HepG2 (cell line): ENCODE measurements around the gene JSRP1. TPM values are rescaled to one million over a fixed set of nuclear protein-coding genes. Genes with fewer than 3 reads are reported as not detected.

Experiments
- ARNTL ChIP-seq: sonication (generic); formaldehyde crosslinking; IDR thresholded peaks from 2 replicates; pipeline ENCODE4 v1.4.0; 2020; ENCODE audit warnings: mild to moderate bottlenecking, missing genetic modification reagents
- ATAD3A ChIP-seq: sonication (generic); formaldehyde crosslinking; IDR thresholded peaks from 2 replicates; pipeline ENCODE4 v1.4.0; 2020; ENCODE audit warnings: missing genetic modification reagents
- ATF7-NPFF ChIP-seq: sonication (generic); formaldehyde crosslinking; IDR thresholded peaks from 2 replicates; pipeline ENCODE4 v1.8.1; 2023; ENCODE audit warnings: mild to moderate bottlenecking, low read depth, missing genetic modification reagents, moderate library complexity
- BRD4 ChIP-seq: sonication (generic); formaldehyde crosslinking; IDR thresholded peaks from 2 replicates; pipeline ENCODE4 v1.4.0; 2020; ENCODE audit warnings: missing genetic modification reagents
- CAMTA2 ChIP-seq: sonication (generic); formaldehyde crosslinking; IDR thresholded peaks from 2 replicates; pipeline ENCODE4 v1.4.0; 2020; ENCODE audit warnings: mild to moderate bottlenecking, missing genetic modification reagents, borderline replicate concordance
- FLYWCH1 ChIP-seq: sonication (generic); formaldehyde crosslinking; IDR thresholded peaks from 2 replicates; pipeline ENCODE4 v1.8.1; 2023; ENCODE audit warnings: mild to moderate bottlenecking, missing genetic modification reagents
- FOSL1 ChIP-seq: sonication (generic); formaldehyde crosslinking; IDR thresholded peaks from 2 replicates; pipeline ENCODE4 v1.9.0; 2021; ENCODE audit warnings: missing genetic modification reagents, borderline replicate concordance
- GFI1 ChIP-seq: sonication (generic); formaldehyde crosslinking; IDR thresholded peaks from 2 replicates; pipeline ENCODE4 v1.5.0; 2020; ENCODE audit warnings: missing genetic modification reagents, mild to moderate bottlenecking, borderline replicate concordance
- HNRNPK ChIP-seq: fragments of 200-400 bp; formaldehyde crosslinking; IDR thresholded peaks from 2 replicates; pipeline ENCODE4 v1.6.1; 2018; ENCODE audit warnings: low read length, low read depth, moderate library complexity, mild to moderate bottlenecking; ENCODE audit not compliant: poor library complexity, severe bottlenecking
- HOXA3 ChIP-seq: sonication (generic); formaldehyde crosslinking; IDR thresholded peaks from 2 replicates; pipeline ENCODE4 v1.5.0; 2020; ENCODE audit warnings: missing genetic modification reagents
- JUND ChIP-seq: sonication (generic); formaldehyde crosslinking; IDR thresholded peaks from 2 replicates; pipeline ENCODE4 v1.8.0; 2022; ENCODE audit warnings: mild to moderate bottlenecking, missing genetic modification reagents
- MAFF ChIP-seq: IDR thresholded peaks from 2 replicates; pipeline ENCODE4 v1.6.1; 2011; ENCODE audit warnings: low read depth, low read length, improper control_type of control experiment
- SMAD3 ChIP-seq: sonication (generic); formaldehyde crosslinking; IDR thresholded peaks from 2 replicates; pipeline ENCODE4 v1.4.0; 2020; ENCODE audit warnings: missing genetic modification reagents
- SP2 ChIP-seq: sonication (generic); formaldehyde crosslinking; IDR thresholded peaks from 2 replicates; pipeline ENCODE4 v1.5.1; 2020; ENCODE audit warnings: mild to moderate bottlenecking, missing genetic modification reagents
- ZNF101 ChIP-seq: sonication (generic); formaldehyde crosslinking; IDR thresholded peaks from 2 replicates; pipeline ENCODE4 v1.4.0; 2020; ENCODE audit warnings: mild to moderate bottlenecking, low read depth, missing genetic modification reagents, borderline replicate concordance
- ZNF205 ChIP-seq: IDR thresholded peaks from 2 replicates; pipeline ENCODE4 v1.6.1; 2018; ENCODE audit warnings: missing biosample characterization, missing genetic modification reagents
- ZNF264 ChIP-seq: sonication (generic); formaldehyde crosslinking; IDR thresholded peaks from 2 replicates; pipeline ENCODE4 v1.4.0; 2020; ENCODE audit warnings: missing genetic modification reagents
- ZNF431 ChIP-seq: sonication (generic); formaldehyde crosslinking; IDR thresholded peaks from 2 replicates; pipeline ENCODE4 v1.9.0; 2022; ENCODE audit warnings: missing genetic modification reagents, low read depth, mild to moderate bottlenecking, borderline replicate concordance
- ZNF709 ChIP-seq: sonication (generic); formaldehyde crosslinking; IDR thresholded peaks from 2 replicates; pipeline ENCODE4 v1.5.0; 2020; ENCODE audit warnings: mild to moderate bottlenecking, missing genetic modification reagents
- polyA plus RNA-seq, 8 experiments: library from polyadenylated mRNA; depleted of rRNA in 3 of 8; stranded (reverse) in 7 of 8; unstranded in 1 of 8; fragments of >200 nt; fragmentation: Illumina TruSeq in 4 of 8; extraction: Trizol in 4 of 8; gene quantifications; 2 replicates each; pipeline versions ENCODE4 v1.2.1 to v1.2.3, GENCODE V29; 2011 to 2016; ENCODE audit warnings: low read depth in 4 of 8, missing spikeins in 1 of 8, mixed read lengths in 1 of 8; ENCODE audit not compliant: insufficient read depth in 1 of 8
- total RNA-seq, 5 experiments: library from RNA; depleted of rRNA; stranded (reverse); fragments of >200 nt; fragmentation: Illumina TruSeq; extraction: Trizol; gene quantifications; 2 replicates each; pipeline ENCODE4 v1.2.3, GENCODE V29; 2016; ENCODE audit warnings: low read depth in 1 of 5
- TF ChIP-seq, protein P1 (sequence below): sonication (generic); formaldehyde crosslinking; IDR thresholded peaks from 2 replicates; pipeline ENCODE4 v1.4.0; 2020; ENCODE audit warnings: mild to moderate bottlenecking, missing genetic modification reagents
- TF ChIP-seq, protein P2 (sequence below): sonication (generic); formaldehyde crosslinking; conservative IDR thresholded peaks from 2 replicates; pipeline ENCODE4 v1.8.0; 2022; ENCODE audit warnings: missing genetic modification reagents
- TF ChIP-seq, protein P3 (sequence below): IDR thresholded peaks from 2 replicates; pipeline ENCODE4 v1.6.1; 2012; ENCODE audit warnings: low read length, improper control_type of control experiment
- TF ChIP-seq, protein P4 (sequence below), 2 experiments: sonication (generic) in 1 of 2; formaldehyde crosslinking in 1 of 2; IDR thresholded peaks; 2 replicates each; pipeline versions ENCODE4 v1.4.0 to v1.6.1; 2018 to 2020; ENCODE audit warnings: missing genetic modification reagents in 2 of 2, borderline replicate concordance in 1 of 2, low read depth in 1 of 2, mild to moderate bottlenecking in 1 of 2, missing biosample characterization in 1 of 2

Gene JSRP1
- total and polyA plus RNA-seq, 2 of the 13 experiments (the other 11 are each of a cell fraction or from before 2014, with no cell fraction given) = 0.16 to 0.38 TPM

DNA sequence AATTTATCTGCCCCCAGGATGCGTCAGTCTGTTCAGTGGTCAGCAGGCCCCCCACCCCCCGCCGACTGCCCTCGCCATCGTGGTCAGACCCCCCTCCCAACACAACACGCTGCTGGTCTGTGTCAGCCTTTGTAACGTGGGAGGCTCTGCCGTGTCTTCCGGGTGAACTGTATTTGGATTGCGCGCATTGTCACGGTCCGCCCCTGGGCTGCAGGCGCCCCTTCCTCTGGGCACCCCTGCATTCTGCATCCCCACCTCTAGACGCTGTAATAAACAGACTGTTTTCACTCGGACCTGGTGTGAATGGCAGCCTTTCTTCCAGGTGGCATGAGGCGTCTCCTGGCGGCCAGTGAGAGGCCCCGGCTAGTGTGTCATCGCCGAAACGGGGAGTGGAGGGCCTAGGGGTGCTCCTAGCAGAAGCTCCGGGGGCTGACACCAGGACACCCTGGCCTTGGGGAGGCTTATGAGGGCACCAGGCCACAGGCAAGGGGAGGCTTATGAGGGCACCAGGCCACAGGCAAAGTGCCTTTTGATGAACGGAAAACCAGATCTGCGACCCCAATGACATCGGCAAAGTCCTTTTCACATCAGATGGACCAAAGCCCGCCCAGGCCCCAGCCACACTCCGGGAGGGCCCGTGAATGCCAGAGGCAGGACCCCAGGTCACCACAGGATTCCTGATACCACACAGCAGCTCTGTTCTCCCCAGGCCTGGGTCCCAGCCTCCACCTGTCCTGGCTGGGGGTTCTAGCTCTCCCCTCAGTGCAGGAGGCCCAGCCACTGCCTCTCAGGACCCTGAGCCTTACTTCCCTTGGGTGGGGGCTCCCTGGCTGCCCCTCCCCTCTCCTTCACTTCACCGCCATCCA lies 23.7 kb downstream of the JSRP1 start (continued):
- TF ChIP-seq SP2 (CRISPR knock-in tag) (no peak), FLYWCH1 (CRISPR knock-in tag) (no peak), ZNF205 (CRISPR knock-in tag) (no peak), HOXA3 (CRISPR knock-in tag) (peak; percentile 34; the same call in 1 of the 2 replicates), CAMTA2 (CRISPR knock-in tag) (no peak), MAFF (no peak), ATF7-NPFF (CRISPR knock-in tag) (0 out of 2 replicates have a peak, but pooled peaks have one; percentile 42), BRD4 (CRISPR knock-in tag) (no peak), ATAD3A (CRISPR knock-in tag) (no peak), ARNTL (CRISPR knock-in tag) (no peak), ZNF431 (no peak), SMAD3 (CRISPR knock-in tag) (no peak), HNRNPK (no peak), ZNF101 (no peak), JUND (CRISPR knock-in tag) (no peak), ZNF709 (CRISPR knock-in tag) (no peak), GFI1 (no peak), ZNF264 (CRISPR knock-in tag) (no peak), FOSL1 (no peak)
- TF ChIP-seq, protein P1, sequence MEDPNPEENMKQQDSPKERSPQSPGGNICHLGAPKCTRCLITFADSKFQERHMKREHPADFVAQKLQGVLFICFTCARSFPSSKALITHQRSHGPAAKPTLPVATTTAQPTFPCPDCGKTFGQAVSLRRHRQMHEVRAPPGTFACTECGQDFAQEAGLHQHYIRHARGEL (CRISPR knock-in tag) = no peak
- TF ChIP-seq, protein P2, sequence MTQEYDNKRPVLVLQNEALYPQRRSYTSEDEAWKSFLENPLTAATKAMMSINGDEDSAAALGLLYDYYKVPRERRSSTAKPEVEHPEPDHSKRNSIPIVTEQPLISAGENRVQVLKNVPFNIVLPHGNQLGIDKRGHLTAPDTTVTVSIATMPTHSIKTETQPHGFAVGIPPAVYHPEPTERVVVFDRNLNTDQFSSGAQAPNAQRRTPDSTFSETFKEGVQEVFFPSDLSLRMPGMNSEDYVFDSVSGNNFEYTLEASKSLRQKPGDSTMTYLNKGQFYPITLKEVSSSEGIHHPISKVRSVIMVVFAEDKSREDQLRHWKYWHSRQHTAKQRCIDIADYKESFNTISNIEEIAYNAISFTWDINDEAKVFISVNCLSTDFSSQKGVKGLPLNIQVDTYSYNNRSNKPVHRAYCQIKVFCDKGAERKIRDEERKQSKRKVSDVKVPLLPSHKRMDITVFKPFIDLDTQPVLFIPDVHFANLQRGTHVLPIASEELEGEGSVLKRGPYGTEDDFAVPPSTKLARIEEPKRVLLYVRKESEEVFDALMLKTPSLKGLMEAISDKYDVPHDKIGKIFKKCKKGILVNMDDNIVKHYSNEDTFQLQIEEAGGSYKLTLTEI (CRISPR knock-in tag) = no peak
- TF ChIP-seq, protein P3, sequence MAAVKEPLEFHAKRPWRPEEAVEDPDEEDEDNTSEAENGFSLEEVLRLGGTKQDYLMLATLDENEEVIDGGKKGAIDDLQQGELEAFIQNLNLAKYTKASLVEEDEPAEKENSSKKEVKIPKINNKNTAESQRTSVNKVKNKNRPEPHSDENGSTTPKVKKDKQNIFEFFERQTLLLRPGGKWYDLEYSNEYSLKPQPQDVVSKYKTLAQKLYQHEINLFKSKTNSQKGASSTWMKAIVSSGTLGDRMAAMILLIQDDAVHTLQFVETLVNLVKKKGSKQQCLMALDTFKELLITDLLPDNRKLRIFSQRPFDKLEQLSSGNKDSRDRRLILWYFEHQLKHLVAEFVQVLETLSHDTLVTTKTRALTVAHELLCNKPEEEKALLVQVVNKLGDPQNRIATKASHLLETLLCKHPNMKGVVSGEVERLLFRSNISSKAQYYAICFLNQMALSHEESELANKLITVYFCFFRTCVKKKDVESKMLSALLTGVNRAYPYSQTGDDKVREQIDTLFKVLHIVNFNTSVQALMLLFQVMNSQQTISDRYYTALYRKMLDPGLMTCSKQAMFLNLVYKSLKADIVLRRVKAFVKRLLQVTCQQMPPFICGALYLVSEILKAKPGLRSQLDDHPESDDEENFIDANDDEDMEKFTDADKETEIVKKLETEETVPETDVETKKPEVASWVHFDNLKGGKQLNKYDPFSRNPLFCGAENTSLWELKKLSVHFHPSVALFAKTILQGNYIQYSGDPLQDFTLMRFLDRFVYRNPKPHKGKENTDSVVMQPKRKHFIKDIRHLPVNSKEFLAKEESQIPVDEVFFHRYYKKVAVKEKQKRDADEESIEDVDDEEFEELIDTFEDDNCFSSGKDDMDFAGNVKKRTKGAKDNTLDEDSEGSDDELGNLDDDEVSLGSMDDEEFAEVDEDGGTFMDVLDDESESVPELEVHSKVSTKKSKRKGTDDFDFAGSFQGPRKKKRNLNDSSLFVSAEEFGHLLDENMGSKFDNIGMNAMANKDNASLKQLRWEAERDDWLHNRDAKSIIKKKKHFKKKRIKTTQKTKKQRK = no peak
- TF ChIP-seq, protein P4, sequence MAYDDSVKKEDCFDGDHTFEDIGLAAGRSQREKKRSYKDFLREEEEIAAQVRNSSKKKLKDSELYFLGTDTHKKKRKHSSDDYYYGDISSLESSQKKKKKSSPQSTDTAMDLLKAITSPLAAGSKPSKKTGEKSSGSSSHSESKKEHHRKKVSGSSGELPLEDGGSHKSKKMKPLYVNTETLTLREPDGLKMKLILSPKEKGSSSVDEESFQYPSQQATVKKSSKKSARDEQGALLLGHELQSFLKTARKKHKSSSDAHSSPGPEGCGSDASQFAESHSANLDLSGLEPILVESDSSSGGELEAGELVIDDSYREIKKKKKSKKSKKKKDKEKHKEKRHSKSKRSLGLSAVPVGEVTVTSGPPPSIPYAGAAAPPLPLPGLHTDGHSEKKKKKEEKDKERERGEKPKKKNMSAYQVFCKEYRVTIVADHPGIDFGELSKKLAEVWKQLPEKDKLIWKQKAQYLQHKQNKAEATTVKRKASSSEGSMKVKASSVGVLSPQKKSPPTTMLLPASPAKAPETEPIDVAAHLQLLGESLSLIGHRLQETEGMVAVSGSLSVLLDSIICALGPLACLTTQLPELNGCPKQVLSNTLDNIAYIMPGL (CRISPR knock-in tag; IDR thresholded peaks at IDR 0.05; ENCODE audit: borderline replicate concordance in 1 of 2, low read depth in 1 of 2) = no peak
